EL (cell line): ENCODE results near the gene ZFP36.

Experiments
- DNase-seq: peaks from one replicate; pipeline ENCODE4 v3.0.0-alpha.2; 2016

ZFP36 gene

DNA sequence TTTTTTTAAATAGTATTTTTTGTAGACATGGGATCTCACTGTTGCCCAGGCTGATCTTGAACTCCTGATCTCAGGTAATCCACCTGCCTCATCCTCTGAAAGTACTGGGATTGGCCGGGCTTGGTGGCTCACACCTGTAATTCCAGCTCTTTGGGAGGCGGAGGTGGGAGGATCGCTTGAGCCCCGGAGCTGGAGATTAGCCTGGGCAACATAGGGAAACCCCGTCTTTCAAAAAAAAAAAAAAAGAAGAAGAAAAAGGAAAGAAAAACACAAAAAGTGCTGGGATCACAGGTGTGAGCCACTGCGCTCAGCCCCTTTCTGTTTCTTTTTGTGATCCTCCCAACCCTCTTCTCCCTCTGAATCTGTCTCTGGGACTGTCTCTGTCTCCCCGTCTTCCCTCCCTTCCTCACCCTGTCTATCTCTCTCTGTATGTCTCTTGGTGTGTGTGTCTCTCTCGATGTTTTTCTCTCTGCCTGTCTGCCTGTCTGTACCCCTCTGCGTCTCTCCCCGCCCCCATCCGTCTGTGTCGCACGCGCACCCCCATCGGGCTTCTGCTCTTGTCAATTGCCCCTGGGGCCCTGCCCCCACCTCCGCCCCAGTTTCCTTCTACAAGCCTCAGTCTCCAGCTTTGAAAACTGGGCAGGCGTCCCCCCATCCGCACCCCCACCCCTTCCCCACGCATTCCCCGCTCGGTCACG, 540 bp upstream of the ZFP36 start:
- no peak for DNase-seq

DNA sequence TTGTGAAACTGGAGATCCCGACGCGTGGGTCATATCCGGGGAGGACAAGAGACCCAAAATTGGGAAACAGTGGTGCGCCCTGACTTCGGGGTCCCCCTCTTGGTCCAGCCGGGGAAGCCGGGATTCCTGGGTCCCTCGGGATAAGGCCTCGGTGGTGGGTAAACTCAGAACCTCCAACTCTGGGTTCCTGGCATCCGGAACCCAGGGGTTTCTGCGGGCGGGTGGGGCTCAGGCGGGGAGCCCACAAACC, 688 bp downstream of the ZFP36 start:
- DNase-seq, result no peak

DNA sequence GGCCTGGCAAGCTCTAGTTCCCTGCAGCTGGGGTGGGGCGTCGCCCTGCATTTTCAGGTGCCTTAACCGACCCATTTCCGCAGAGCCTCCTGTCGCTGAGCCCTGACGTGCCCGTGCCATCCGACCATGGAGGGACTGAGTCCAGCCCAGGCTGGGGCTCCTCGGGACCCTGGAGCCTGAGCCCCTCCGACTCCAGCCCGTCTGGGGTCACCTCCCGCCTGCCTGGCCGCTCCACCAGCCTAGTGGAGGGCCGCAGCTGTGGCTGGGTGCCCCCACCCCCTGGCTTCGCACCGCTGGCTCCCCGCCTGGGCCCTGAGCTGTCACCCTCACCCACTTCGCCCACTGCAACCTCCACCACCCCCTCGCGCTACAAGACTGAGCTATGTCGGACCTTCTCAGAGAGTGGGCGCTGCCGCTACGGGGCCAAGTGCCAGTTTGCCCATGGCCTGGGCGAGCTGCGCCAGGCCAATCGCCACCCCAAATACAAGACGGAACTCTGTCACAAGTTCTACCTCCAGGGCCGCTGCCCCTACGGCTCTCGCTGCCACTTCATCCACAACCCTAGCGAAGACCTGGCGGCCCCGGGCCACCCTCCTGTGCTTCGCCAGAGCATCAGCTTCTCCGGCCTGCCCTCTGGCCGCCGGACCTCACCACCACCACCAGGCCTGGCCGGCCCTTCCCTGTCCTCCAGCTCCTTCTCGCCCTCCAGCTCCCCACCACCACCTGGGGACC, 1.2 kb downstream of the ZFP36 start:
- no peak for DNase-seq

DNA sequence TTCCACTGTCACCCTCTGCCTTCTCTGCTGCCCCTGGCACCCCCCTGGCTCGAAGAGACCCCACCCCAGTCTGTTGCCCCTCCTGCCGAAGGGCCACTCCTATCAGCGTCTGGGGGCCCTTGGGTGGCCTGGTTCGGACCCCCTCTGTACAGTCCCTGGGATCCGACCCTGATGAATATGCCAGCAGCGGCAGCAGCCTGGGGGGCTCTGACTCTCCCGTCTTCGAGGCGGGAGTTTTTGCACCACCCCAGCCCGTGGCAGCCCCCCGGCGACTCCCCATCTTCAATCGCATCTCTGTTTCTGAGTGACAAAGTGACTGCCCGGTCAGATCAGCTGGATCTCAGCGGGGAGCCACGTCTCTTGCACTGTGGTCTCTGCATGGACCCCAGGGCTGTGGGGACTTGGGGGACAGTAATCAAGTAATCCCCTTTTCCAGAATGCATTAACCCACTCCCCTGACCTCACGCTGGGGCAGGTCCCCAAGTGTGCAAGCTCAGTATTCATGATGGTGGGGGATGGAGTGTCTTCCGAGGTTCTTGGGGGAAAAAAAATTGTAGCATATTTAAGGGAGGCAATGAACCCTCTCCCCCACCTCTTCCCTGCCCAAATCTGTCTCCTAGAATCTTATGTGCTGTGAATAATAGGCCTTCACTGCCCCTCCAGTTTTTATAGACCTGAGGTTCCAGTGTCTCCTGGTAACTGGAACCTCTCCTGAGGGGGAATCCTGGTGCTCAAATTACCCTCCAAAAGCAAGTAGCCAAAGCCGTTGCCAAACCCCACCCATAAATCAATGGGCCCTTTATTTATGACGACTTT, 2.0 kb downstream of the ZFP36 start:
- peak; percentile 58 for DNase-seq

DNA sequence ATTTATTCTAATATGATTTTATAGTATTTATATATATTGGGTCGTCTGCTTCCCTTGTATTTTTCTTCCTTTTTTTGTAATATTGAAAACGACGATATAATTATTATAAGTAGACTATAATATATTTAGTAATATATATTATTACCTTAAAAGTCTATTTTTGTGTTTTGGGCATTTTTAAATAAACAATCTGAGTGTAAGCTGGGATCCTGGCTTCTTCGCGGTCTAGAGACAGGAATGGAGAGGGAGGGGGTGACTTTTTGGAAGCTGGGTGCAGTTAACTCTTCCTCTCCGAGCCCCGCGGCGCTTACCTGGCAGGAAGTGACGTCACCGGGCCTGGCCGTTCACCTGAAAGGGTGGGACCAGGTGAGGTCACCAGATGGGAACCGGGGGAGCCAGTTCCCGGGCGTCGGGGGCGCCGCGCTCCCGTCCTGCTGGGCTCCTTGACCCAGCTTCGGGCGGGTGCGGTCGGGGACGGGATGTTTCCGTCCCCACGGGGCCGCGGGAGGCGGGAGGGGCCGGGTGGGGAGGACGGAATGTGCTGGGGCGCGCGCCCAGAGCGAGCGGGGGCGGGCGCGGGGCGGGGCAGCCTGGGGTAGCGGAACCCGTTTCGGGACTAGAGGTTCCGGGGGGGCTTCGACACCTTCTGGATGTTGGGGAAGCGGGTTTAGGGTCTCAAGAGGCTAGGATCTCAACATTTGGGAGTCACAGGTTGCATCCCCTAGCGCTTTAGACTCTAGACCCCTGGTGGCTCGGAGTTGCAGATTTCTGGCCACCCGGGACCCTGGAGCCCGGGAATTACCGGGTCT, 2.8 kb downstream of the ZFP36 start:
- peak; percentile 75 for DNase-seq

DNA sequence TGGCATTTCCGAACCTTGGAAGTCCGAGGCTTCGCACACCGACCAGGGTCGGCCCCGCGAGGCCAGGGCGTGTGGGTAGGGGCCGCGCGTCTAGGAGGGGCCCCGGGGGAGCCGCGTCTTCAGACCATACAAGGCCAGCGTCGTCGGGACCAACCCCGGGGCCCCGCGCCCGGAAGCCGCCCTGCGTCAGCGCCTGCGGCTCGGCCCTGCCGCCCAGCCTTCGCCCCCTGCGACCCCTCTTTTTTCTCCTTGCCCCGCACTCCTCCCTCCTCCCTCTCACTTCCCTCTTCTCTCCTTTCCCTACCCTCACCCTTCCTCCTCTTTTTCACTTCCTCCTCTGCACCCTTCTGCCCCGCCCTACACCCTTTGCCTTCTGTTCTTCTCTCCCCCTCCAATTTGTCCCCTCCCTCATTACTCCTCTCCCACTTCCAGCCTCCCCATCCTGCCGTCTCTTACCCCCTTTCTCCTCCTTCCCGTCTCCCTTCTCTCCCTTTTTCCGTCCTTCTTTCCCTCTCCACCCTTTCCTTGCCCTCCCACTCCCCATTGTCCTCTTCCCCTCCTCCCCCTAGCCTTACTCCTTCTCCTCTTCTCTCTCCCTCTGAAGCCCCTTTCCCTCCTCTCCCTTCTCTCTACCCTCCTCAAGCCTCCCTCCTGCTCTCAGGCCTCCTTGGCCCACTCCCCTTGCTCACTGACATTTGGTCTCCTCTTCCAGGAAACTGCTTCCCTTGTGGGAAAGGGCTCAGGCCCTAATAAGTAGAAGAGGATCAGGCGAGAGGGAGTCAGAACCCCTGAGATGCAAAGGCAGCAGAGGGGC, 3.6 kb downstream of the ZFP36 start:
- DNase-seq, result peak; percentile 52

DNA sequence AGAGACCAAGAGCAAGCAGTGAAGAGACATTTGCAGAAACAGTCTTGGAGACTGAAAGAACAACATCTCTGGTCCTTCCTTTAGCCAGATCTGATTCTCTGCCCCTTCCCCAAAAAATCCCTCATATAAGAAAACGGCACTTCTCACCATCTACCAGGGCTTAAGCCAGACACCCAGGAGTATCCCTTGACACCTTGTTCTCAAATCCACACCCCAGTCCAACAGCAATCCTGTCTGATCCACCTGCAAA, 4.1 kb downstream of the ZFP36 start:
- DNase-seq, result no peak

DNA sequence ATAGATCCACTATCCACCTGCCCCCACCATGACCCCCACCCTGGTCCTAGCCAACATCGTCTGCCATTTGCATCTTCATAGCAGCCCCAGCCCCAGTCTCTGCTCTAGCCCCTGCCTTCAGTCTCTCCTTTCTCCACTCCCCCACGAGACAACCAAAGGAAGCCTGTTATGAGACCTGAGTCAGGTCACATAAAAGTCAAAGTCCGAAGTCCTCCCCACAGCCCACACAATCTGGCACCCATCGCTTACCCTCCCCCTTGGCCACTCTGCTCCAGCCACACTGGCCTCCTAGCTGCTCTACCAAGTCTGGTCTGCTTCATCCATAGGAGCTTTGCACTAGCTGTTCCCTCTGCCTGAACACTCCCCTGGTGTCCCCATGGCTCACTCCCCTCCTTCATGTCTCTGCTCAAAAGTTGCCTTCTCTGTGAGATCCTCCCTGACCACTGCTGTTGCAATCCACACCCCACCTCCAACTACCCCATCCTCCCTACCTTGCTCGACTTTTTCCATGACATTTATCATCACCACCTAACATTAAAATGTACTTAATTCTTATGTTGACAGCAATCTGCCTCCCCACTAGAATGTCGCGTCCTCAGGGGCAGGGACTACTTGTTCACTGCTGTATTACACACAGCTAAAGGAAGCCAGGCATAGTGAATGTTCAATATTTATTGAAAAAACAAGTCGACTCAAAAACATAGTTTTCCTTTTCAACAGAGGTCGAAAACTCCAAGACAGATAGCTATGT, 4.6 kb downstream of the ZFP36 start:
- no peak for DNase-seq

DNA sequence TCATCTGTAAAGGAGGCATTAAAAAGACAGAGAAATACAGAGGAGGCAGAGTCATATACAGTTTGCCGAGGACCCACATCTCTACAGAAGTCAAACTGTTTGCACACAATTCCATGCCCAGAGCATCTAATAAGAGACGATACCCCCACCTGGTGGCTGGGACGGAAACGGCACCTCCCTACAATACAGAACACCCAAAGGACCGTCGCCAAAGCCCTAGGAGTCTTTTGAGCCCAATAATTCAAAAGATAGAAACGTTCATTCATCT, 5.1 kb downstream of the ZFP36 start:
- DNase-seq, result peak; percentile 93

DNA sequence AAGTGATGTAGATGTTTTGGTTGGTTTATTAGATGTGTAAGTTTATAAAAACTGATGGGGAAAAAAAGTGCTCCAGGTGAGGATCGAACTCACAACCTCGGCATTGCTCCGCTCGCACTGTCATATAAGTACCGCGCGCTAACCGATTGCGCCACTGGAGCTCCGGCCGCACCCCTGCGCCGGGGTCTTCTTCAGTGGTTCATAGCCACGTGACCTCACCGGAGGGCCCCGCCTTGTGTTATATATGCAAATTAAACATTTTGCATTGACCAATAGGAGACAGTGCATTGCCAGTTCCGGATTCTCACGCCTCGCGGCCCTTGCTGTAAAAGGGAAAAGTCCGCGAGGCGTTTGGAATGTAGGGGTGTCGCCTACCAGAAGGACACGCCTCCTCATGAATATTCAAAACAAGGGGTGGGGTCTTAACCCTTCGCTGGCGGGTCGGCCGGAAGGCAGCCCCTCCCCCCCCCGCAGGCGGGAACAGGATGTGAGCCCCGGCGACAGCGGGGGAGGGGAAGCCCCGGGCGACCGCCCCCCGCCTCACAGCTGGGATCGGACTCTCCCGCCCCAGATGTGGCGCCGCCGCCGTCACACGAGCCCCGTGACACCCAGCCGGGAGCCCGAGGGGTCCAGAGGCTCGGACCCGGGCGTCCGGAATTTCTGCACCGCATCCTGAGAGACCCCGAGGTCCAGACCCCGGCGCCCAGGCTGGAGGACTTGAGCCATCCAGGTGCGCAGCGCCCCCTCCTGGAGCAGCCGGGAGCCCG, 5.6 kb downstream of the ZFP36 start, which contains the start of gene PLEKHG2:
TSS of gene PLEKHG2 (plus strand) at position 570 of the 767 bp plus-strand sequence. CDS start 1,418 bp downstream, outside the sequence.
- peak; percentile 100 for DNase-seq

DNA sequence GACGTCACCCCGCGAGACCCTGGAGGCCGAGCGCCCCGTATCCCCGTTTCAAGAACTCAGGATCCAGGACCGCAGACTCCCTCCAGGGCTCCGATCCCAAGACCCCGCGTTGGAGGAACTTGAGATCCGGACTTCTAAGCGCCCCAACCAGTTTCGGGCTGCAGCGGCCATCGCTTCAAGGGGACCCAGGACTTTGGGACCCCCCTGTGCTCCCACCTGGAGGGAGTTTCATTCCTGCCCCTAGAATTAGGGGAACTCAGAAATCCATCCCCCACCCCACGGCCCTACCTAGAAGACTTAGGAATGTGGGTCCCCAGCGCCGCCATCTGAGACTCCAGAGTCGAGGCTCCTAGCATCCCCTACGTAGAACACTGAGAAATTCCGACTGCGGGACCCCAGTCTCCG, 6.2 kb downstream of the ZFP36 start:
- DNase-seq, result no peak

DNA sequence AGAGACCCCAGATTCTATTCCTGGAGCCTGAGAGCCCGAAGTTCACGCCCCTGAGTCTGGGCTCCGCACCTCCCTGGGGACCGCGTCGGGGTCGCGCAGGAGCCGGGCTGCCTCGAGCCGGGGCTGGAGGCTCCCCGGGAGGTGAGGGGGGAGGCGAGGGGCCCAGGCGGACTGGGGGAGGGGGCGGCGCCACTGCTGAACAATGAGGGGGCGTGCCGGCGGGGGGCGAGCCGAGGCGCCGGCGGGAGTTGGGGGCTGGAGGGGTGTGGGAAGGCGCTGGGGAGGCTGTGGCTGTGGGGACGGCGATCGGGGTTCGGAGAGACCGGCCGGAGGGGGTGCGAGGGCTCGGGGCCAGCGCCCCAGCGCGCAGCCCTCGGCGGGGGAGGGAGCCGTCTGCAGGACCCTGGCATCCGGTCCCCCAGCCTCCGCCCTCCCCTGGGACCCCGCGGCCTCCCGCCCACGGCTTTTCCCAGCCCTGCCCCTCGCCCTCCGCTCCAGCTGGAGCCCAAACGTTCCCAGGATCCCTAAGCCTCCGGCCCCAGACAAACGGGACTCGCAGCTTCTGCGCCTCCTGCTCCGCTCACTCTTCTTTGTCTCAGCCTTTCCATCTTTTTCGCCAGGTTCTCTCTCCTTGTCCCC, 6.7 kb downstream of the ZFP36 start:
- peak; percentile 62 for DNase-seq

DNA sequence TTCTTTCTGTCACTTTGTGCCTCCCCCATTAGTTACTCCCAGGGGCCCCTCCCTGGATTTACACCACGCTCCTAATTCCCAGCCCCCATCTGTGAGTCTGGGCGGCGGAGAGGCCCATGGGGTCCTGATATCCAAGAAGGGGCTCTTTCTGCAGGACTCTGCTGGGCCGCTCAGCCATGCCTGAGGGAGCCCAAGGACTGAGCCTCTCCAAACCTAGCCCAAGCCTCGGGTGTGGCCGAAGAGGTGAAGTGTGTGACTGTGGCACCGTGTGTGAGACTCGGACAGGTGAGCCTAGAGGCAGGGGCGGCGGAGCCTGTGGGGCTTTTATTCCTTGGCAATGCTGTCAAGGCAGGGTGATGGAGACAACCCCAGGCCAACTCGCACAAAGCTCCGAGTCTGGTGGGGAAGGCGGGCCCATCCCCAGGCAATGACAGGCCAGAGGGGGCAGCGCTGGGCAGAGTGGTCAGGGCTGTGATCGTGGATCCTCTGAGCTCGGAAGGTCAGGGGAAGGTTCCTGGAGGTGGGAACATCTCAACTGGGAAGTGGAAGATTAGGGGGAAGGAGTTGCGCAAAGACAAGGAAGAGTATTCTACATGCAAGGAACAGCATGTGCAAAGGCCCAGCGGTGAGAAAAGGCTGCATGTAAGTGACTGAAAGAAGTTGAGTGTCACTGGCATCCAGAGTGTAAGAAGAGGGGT, 7.4 kb downstream of the ZFP36 start:
- no peak for DNase-seq

DNA sequence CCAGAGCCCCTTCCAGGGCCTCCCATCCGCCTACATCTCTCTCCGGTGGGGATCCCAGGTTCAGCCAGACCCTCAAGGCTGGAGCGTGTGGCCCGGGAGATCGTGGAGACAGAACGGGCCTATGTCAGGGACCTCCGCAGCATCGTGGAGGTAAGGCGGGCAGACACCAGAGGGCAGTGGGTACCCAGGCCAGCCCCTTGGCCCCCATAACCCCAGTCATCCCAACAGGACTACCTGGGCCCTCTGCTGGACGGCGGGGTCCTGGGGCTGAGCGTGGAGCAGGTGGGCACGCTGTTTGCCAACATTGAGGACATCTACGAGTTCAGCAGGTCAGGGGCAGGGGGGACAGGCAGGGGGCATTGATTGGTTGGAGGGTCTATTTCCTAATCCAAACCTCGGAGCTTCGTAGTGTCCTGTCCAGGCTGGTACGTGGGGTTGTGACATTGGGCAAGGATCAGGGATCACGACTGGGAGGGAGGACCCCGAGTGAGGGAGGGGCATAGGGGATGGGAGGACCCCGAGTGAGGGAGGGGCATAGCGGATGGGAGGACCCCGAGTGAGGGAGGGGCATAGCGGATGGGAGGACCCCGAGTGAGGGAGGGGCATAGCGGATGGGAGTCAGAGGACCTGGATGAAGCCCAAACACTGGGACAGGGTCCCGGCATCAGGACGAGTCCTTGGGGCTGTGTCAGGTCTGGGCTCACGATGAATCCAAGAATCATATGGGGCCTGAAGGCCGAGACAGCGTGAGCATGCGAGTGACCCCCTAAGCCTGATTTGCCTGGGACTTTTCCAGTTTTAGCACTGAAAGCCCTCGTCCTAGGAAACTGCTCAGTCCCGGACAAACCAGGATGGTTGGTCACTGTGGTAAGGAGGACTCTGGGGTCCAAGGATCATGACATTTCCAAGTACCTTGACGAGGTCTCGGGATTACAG, 8.7 kb downstream of the ZFP36 start:
- DNase-seq, result no peak

DNA sequence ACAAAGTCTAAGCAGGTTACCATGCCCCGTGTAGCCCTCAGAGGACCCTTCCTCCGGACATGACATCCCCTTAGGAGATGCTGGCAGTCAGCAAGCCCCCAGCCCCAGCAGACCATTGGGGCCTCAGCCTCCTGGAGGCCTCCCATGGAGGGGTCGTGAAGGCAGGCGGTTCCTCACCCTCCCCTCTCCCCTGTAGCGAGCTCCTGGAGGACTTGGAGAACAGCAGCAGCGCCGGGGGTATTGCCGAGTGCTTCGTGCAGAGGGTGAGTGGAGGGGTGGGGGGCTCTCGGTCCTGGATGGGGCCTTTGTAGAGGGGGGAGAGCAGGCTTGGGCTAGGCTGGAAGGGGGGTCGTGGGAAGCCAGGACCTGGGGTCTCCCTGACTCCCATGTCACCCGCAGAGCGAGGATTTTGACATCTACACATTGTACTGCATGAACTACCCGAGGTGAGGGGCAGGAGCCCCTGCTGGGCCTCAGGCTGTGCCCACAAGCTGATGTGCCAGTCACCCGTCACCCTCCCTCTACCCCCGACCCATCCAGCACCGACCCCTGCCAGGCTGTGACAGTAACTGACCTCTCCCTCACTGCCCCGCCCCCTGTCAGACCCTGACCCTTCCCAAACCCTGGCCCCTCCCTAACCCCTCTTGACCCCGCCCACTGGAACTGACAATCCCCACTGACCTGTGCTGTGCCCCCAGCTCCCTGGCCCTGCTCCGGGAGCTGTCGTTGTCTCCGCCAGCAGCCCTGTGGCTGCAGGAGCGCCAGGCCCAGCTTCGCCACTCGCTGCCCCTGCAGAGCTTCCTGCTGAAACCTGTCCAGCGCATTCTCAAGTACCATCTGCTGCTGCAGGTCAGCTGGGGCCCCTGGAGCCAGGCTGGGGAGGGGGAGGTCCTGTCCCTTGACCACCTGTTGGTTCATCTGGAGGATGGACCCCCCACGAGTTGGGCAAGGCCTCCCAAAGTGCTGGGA, 9.8 kb downstream of the ZFP36 start:
- DNase-seq, result no peak

DNA sequence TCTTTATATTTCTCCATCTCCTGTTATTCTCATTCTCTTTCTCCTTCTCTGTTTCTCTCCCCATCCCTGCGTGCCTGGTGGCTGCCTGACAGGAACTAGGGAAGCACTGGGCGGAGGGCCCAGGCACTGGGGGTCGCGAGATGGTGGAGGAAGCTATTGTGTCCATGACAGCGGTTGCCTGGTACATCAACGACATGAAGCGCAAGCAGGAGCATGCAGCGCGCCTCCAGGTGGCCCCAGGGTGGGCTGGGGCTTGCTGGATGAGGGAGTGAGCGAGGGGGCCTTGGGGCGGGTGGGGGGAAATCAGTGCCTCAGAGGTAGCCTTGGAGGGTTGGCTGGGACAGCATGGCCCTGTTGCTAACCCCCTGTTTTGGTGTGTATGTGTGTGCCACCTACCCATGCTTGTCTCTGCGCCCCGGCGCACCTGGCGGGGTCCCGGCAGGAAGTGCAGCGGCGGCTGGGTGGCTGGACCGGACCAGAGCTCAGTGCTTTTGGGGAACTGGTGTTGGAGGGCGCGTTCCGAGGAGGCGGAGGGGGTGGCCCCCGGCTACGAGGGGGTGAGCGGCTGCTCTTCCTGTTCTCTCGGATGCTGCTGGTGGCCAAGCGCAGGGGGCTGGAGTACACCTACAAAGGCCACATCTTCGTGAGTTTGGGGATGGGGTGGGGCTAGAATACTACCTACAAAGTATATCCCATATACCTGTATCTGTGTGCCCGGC, 11.0 kb downstream of the ZFP36 start:
- DNase-seq, result no peak

DNA sequence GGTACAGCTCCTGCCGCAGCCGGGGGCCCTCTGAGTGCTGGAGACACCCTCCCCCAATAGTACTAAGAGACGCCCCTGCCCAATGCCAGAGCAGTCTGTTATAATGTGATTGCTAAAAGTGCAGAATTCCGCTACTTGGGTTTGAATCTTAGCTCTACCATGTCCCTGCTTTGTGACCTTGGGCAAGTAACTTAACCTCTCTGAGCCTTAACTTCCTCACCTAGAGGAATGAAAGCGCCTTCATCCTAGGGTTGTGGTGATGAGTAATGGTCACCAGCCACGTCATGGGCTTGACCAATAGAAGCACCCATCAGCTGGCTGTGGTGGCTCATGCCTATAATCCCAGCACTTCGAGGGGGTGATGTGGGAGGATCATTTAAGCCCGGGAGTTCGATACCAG, 12.4 kb downstream of the ZFP36 start:
- no peak for DNase-seq
